Mesendoderm (in vitro differentiated cells): ENCODE data around the gene DISP2.
A peak's percentile ranks its signal among the peaks of the same experiment; 100 is the strongest.

Source experiments
- DNase-seq: peaks from one replicate; pipeline ENCODE4 v3.0.0; 2013
- H2AK5ac ChIP-seq: 2 replicates; pipeline ENCODE4 v1.6.1; 2013; ENCODE audit warnings: low read length, inconsistent platforms
- H2BK120ac ChIP-seq: 2 replicates; pipeline ENCODE4 v1.6.1; 2013; ENCODE audit warnings: low read depth, mild to moderate bottlenecking, low read length, moderate library complexity, mixed read lengths
- H2BK15ac ChIP-seq: replicated peaks from 2 replicates; pipeline ENCODE4 v1.6.1; 2013; ENCODE audit warnings: low read depth, mild to moderate bottlenecking, moderate library complexity
- H2BK5ac ChIP-seq: 2 replicates; pipeline ENCODE4 v1.6.1; 2013; ENCODE audit warnings: low read length, inconsistent platforms
- H3K18ac ChIP-seq: 2 replicates; pipeline ENCODE4 v1.6.1; 2013; ENCODE audit warnings: mild to moderate bottlenecking, low read length, mixed read lengths
- H3K23ac ChIP-seq: one replicate; pipeline ENCODE4 v1.6.1; 2013; ENCODE audit warnings: low read length
- H3K27ac ChIP-seq: 2 replicates; pipeline ENCODE4 v1.5.1; 2013; ENCODE audit warnings: low read depth, mild to moderate bottlenecking, inconsistent platforms, low read length, moderate library complexity
- H3K27me3 ChIP-seq: 2 replicates; pipeline ENCODE4 v1.6.1; 2013; ENCODE audit warnings: low read length, control low read depth, mild to moderate bottlenecking, inconsistent platforms; ENCODE audit not compliant: insufficient read depth, poor library complexity
- H3K36me3 ChIP-seq: 2 replicates; pipeline ENCODE4 v1.6.1; 2013; ENCODE audit warnings: low read length, inconsistent platforms; ENCODE audit not compliant: control insufficient read depth, insufficient read depth
- H3K4ac ChIP-seq: one replicate; pipeline ENCODE4 v1.6.1; 2013; ENCODE audit warnings: low read depth, mild to moderate bottlenecking, low read length, moderate library complexity
- H3K4me1 ChIP-seq: 2 replicates; pipeline ENCODE4 v1.6.1; 2013; ENCODE audit warnings: low read depth, low read length, inconsistent platforms; ENCODE audit not compliant: control insufficient read depth
- H3K4me2 ChIP-seq: 2 replicates; pipeline ENCODE4 v1.6.1; 2013; ENCODE audit warnings: low read length
- H3K4me3 ChIP-seq: 2 replicates; pipeline ENCODE4 v1.5.1; 2013; ENCODE audit warnings: mild to moderate bottlenecking, low read length
- H3K56ac ChIP-seq: one replicate; pipeline ENCODE4 v1.6.1; 2013; ENCODE audit warnings: low read length
- H3K79me1 ChIP-seq: 2 replicates; pipeline ENCODE4 v1.6.1; 2013; ENCODE audit warnings: low read length, inconsistent platforms
- H3K79me2 ChIP-seq: 2 replicates; pipeline ENCODE4 v1.6.1; 2013; ENCODE audit warnings: mild to moderate bottlenecking, low read length; ENCODE audit not compliant: control insufficient read depth, insufficient read depth
- H3K9ac ChIP-seq: 2 replicates; pipeline ENCODE4 v1.6.1; 2013; ENCODE audit warnings: low read length, inconsistent platforms
- H4K5ac ChIP-seq: one replicate; pipeline ENCODE4 v1.6.1; 2013; ENCODE audit warnings: low read length
- H4K8ac ChIP-seq: one replicate; pipeline ENCODE4 v1.6.1; 2013; ENCODE audit warnings: low read depth, mild to moderate bottlenecking, control low read depth, low read length, moderate library complexity
- whole genome bisulfite sequencing: extraction: QIAGEN DNeasy Blood & Tissue Kit; methylation state at CpG from one replicate; pipeline ENCODE4 v1.1.7; 2013; ENCODE audit warnings: low lambda C conversion rate, missing lambda C conversion rate; ENCODE audit not compliant: insufficient coverage; ENCODE audit errors: extremely low coverage; 5-methylcytosine and 5-hydroxymethylcytosine counted together

The DISP2 gene

GRCh38 chr15:40330368-40330836 lies 27.6 kb upstream of the DISP2 start:
- H3K18ac ChIP-seq: no peak overlapping the region
- no peak overlapping the region for H3K4me2 ChIP-seq
- H2BK15ac ChIP-seq: no peak overlapping the region
- no peak for DNase-seq
- H3K4ac ChIP-seq: no peak overlapping the region
- no peak overlapping the region for H2BK5ac ChIP-seq
- no peak overlapping the region for H3K56ac ChIP-seq
- no peaks in the 10 kb centered on the region for H3K79me1 ChIP-seq
- no peak overlapping the region for H4K5ac ChIP-seq
- H4K8ac ChIP-seq: no peak overlapping the region
- H3K27me3 ChIP-seq: no peaks in the 10 kb centered on the region
- no peak overlapping the region for H3K27ac ChIP-seq
- H2AK5ac ChIP-seq: no peak overlapping the region
- H3K79me2 ChIP-seq: no peaks in the 10 kb centered on the region
- H3K4me3 ChIP-seq: no peak overlapping the region
- H3K36me3 ChIP-seq: no peaks in the 10 kb centered on the region
- peaks cover 13% of the 10 kb centered on the region for H3K4me1 ChIP-seq
- no peak overlapping the region for H2BK120ac ChIP-seq
- H3K23ac ChIP-seq: no peak overlapping the region
- WGBS: no CpG with 5 or more reads among the region's 5 CpGs
- H3K9ac ChIP-seq: no peak overlapping the region

- H2BK5ac ChIP-seq: no peak overlapping the region
- no peaks in the 10 kb centered on the region for H3K27me3 ChIP-seq
- H4K5ac ChIP-seq: no peak overlapping the region
- no peak overlapping the region for H2BK15ac ChIP-seq
- H3K9ac ChIP-seq: no peak overlapping the region
- H3K79me1 ChIP-seq: no peaks in the 10 kb centered on the region
- no peak overlapping the region for H3K4me3 ChIP-seq
- no peak for DNase-seq
- whole genome bisulfite sequencing: no CpG with 5 or more reads among the region's 7 CpGs
- H3K4ac ChIP-seq: no peak overlapping the region
- no peak overlapping the region for H2AK5ac ChIP-seq
- H3K23ac ChIP-seq: no peak overlapping the region
- no peak overlapping the region for H3K18ac ChIP-seq
- no peak overlapping the region for H3K56ac ChIP-seq
- no peaks in the 10 kb centered on the region for H3K79me2 ChIP-seq
- H4K8ac ChIP-seq: no peak overlapping the region
- H3K4me1 ChIP-seq: peaks cover 13% of the 10 kb centered on the region
- H3K27ac ChIP-seq: no peak overlapping the region
- no peaks in the 10 kb centered on the region for H3K36me3 ChIP-seq
- no peak overlapping the region for H3K4me2 ChIP-seq
- no peak overlapping the region for H2BK120ac ChIP-seq
These were observed 27.0 kb upstream of the DISP2 start for GRCh38 chr15:40331026-40331425.

GRCh38 chr15:40331637-40332036 lies 26.4 kb upstream of the DISP2 start:
- Histone ChIP-seq H3K56ac (no peak overlapping the region), H3K23ac (no peak overlapping the region), H2BK15ac (no peak overlapping the region), H3K4ac (no peak overlapping the region), H3K79me2 (no peaks in the 10 kb centered on the region), H3K36me3 (no peaks in the 10 kb centered on the region), H4K5ac (no peak overlapping the region), H2BK120ac (no peak overlapping the region), H3K4me1 (peaks cover 13% of the 10 kb centered on the region), H2AK5ac (no peak overlapping the region), H3K4me2 (no peak overlapping the region), H4K8ac (no peak overlapping the region), H3K4me3 (no peak overlapping the region), H3K27me3 (no peaks in the 10 kb centered on the region), H3K27ac (no peak overlapping the region), H3K18ac (no peak overlapping the region), H2BK5ac (no peak overlapping the region), H3K79me1 (no peaks in the 10 kb centered on the region), H3K9ac (no peak overlapping the region)
- DNase-seq: no peak
- WGBS: no CpG with 5 or more reads among the region's 7 CpGs

- Histone ChIP-seq H3K27ac (no peak overlapping the region), H3K4me2 (no peak overlapping the region), H2BK120ac (no peak overlapping the region), H3K18ac (no peak overlapping the region), H3K36me3 (no peaks in the 10 kb centered on the region), H2AK5ac (no peak overlapping the region), H3K79me2 (no peaks in the 10 kb centered on the region), H2BK15ac (no peak overlapping the region), H3K27me3 (no peaks in the 10 kb centered on the region), H3K4me1 (peaks cover 7% of the 10 kb centered on the region), H3K4me3 (no peak overlapping the region), H4K8ac (no peak overlapping the region), H3K23ac (no peak overlapping the region), H3K56ac (no peak overlapping the region), H3K79me1 (no peaks in the 10 kb centered on the region), H3K9ac (no peak overlapping the region), H4K5ac (no peak overlapping the region), H3K4ac (no peak overlapping the region), H2BK5ac (no peak overlapping the region)
- no peak for DNase-seq
- WGBS: no CpG with 5 or more reads among the region's 8 CpGs
These were observed 25.8 kb upstream of the DISP2 start for GRCh38 chr15:40332113-40332781.

- Histone ChIP-seq H2BK15ac (no peak overlapping the region), H2BK5ac (no peak overlapping the region), H3K56ac (peak overlapping the region; percentile 15), H3K18ac (no peak overlapping the region), H3K79me1 (no peaks in the 10 kb centered on the region), H3K4me3 (no peak overlapping the region), H3K27ac (no peak overlapping the region), H3K79me2 (no peaks in the 10 kb centered on the region), H2BK120ac (no peak overlapping the region), H3K27me3 (no peaks in the 10 kb centered on the region), H2AK5ac (no peak overlapping the region), H3K23ac (no peak overlapping the region), H3K4me2 (no peak overlapping the region), H3K4ac (no peak overlapping the region), H3K36me3 (no peaks in the 10 kb centered on the region), H4K8ac (no peak overlapping the region), H3K4me1 (no peaks in the 10 kb centered on the region), H4K5ac (no peak overlapping the region), H3K9ac (no peak overlapping the region)
- no CpG with 5 or more reads among the region's 12 CpGs for WGBS
- DNase-seq: no peak
These were observed 24.0 kb upstream of the DISP2 start for GRCh38 chr15:40333922-40334492.

- no peak overlapping the region for H3K56ac ChIP-seq
- H3K18ac ChIP-seq: no peak overlapping the region
- no peak overlapping the region for H3K27ac ChIP-seq
- H3K79me1 ChIP-seq: no peaks in the 10 kb centered on the region
- no peak overlapping the region for H2BK5ac ChIP-seq
- H3K27me3 ChIP-seq: no peaks in the 10 kb centered on the region
- no peak overlapping the region for H3K9ac ChIP-seq
- DNase-seq: no peak
- H3K36me3 ChIP-seq: no peaks in the 10 kb centered on the region
- H3K4me1 ChIP-seq: no peaks in the 10 kb centered on the region
- no peaks in the 10 kb centered on the region for H3K79me2 ChIP-seq
- no peak overlapping the region for H3K23ac ChIP-seq
- no peak overlapping the region for H4K5ac ChIP-seq
- H3K4me3 ChIP-seq: no peak overlapping the region
- WGBS: no CpG with 5 or more reads among the region's 3 CpGs
- no peak overlapping the region for H2AK5ac ChIP-seq
- H3K4me2 ChIP-seq: no peak overlapping the region
- no peak overlapping the region for H4K8ac ChIP-seq
- H2BK120ac ChIP-seq: no peak overlapping the region
- no peak overlapping the region for H3K4ac ChIP-seq
- no peak overlapping the region for H2BK15ac ChIP-seq
These were observed 23.5 kb upstream of the DISP2 start for GRCh38 chr15:40334541-40334940.
